ENCODE measurements around the gene NGEF. TPM values are rescaled to one million over a fixed set of nuclear protein-coding genes. Genes with fewer than 3 reads are reported as not detected.
A peak's percentile ranks its signal among the peaks of the same experiment; 100 is the strongest.

Gene NGEF
- total RNA-seq, 1 donor from 2014 or later: 0.16 TPM

- FAIRE-seq: no peak
- Mint-ChIP-seq H3K27ac (ENCODE audit: unreplicated experiment) (no peak overlapping the region), H3K36me3 (ENCODE audit: low read depth, unreplicated experiment) (no peaks in the 10 kb centered on the region), H3K4me3 (ENCODE audit: unreplicated experiment) (no peak overlapping the region), H3K4me1 (ENCODE audit: low read depth, unreplicated experiment) (peaks cover 7% of the 10 kb centered on the region), H3K9me3 (ENCODE audit: unreplicated experiment) (peaks cover 3% of the 10 kb centered on the region), H3K27me3 (ENCODE audit: low read depth, unreplicated experiment) (no peaks in the 10 kb centered on the region)
- no peak overlapping the region for H2AFZ ChIP-seq (ENCODE audit: low read depth, low read length)
- H4K20me1 ChIP-seq (ENCODE audit: insufficient read depth, low read length): no peaks in the 10 kb centered on the region
- no peak overlapping the region for H3K9ac ChIP-seq (ENCODE audit: low read length)
- no peak overlapping the region for H3K27ac ChIP-seq (ENCODE audit: low read depth, low read length)
- DNase-seq (ENCODE audit: low read depth): no peak
- no peaks in the 10 kb centered on the region for H3K9me3 ChIP-seq (ENCODE audit: insufficient read depth, low read depth, low read length)
- H3K36me3 ChIP-seq (ENCODE audit: insufficient read depth, low read length): no peaks in the 10 kb centered on the region
- TF ChIP-seq CTCF (IDR thresholded peaks at IDR 0.05; ENCODE audit: insufficient read depth, low read depth, low read length): no peak
- no peak for TF ChIP-seq EZH2 (IDR thresholded peaks at IDR 0.05; ENCODE audit: insufficient read depth, low read length)
- no peaks in the 10 kb centered on the region for H3K79me2 ChIP-seq (ENCODE audit: insufficient read depth, low read length)
- H3K4me3 ChIP-seq (ENCODE audit: insufficient read depth, low read depth, low read length): no peak overlapping the region
- H3K4me1 ChIP-seq (ENCODE audit: insufficient read depth, low read length): peaks cover 9% of the 10 kb centered on the region
- no peak overlapping the region for H3K4me2 ChIP-seq (ENCODE audit: low read length)
- no peaks in the 10 kb centered on the region for H3K27me3 ChIP-seq (ENCODE audit: insufficient read depth, low read length)
Measured at GRCh38 chr2:233034091-233034882, 21.2 kb upstream of the NGEF start.

DNA sequence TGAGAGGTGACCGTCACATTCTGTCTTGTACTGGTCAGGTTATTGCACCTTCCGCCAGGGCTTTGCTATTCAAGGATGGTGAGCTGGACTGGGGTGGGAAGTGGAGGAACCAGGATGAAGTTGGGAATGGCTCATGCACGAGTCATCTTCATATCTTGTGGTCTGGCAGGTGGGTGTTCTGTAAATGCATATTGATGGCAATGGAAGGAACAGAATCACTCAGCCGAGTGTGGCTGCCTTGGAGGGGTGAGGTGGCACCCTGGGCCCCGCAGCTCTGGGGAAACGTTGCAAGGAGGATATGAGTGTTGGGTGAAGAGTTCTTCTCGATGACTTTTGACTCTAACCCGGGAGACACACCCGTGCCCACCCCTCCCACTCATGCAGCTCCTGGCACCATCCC is 20.6 kb upstream of the NGEF start:
- Histone ChIP-seq H2AFZ (ENCODE audit: low read depth, low read length) (no peak overlapping the region), H3K9me3 (ENCODE audit: insufficient read depth, low read depth, low read length) (no peaks in the 10 kb centered on the region), H3K79me2 (ENCODE audit: insufficient read depth, low read length) (no peaks in the 10 kb centered on the region), H4K20me1 (ENCODE audit: insufficient read depth, low read length) (no peaks in the 10 kb centered on the region), H3K27ac (ENCODE audit: low read depth, low read length) (no peak overlapping the region), H3K4me3 (ENCODE audit: insufficient read depth, low read depth, low read length) (no peak overlapping the region), H3K36me3 (ENCODE audit: insufficient read depth, low read length) (no peaks in the 10 kb centered on the region), H3K9ac (ENCODE audit: low read length) (no peak overlapping the region), H3K27me3 (ENCODE audit: insufficient read depth, low read length) (no peaks in the 10 kb centered on the region), H3K4me1 (ENCODE audit: insufficient read depth, low read length) (peaks cover 9% of the 10 kb centered on the region), H3K4me2 (ENCODE audit: low read length) (no peak overlapping the region)
- no peak for TF ChIP-seq CTCF (IDR thresholded peaks at IDR 0.05; ENCODE audit: insufficient read depth, low read depth, low read length)
- TF ChIP-seq EZH2 (IDR thresholded peaks at IDR 0.05; ENCODE audit: insufficient read depth, low read length): no peak
- Mint-ChIP-seq H3K27ac (ENCODE audit: unreplicated experiment) (no peak overlapping the region), H3K27me3 (ENCODE audit: low read depth, unreplicated experiment) (no peaks in the 10 kb centered on the region), H3K9me3 (ENCODE audit: unreplicated experiment) (peaks cover 3% of the 10 kb centered on the region), H3K4me3 (ENCODE audit: unreplicated experiment) (no peak overlapping the region), H3K4me1 (ENCODE audit: low read depth, unreplicated experiment) (peaks cover 7% of the 10 kb centered on the region), H3K36me3 (ENCODE audit: low read depth, unreplicated experiment) (no peaks in the 10 kb centered on the region)
- peak; percentile 47 for DNase-seq (ENCODE audit: low read depth)
- no peak for FAIRE-seq
